ENCODE results near the gene GRPR.

The GRPR gene

DNA sequence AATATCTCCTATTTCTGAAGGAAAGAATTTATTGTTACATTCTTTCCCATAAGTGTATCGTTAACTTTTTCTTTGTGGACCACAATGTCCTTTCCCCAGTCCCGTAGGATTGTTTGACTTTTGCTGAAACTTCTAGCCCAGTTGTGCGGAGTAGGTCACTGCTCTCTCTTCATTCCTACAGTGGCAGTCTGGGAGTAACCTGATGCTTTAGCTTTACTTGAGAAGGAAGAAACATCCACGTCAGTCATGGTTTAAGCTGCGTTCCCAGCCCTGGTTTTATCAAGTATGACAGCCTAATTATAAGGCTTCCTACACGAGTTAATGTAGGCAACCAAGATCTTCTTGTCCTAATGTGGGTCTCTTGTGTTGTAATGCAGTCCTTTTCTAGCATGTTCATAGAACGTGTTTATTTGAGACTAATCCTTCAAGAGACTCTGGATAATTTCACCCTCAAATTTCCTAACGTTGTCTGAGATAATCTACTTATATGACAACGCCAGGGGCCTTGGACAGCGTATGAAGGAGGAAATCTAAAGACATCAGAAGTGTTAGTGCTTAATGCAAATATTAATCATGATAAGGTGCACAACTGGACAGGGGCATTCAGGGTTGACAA, 40.8 kb upstream of the GRPR start:
- no peak for TF ChIP-seq RAD21 (IDR thresholded peaks at IDR 0.05; ENCODE audit: low read depth)
- TF ChIP-seq REST (IDR thresholded peaks at IDR 0.05; ENCODE audit: low read depth), result no peak
- TF ChIP-seq TAF1 (IDR thresholded peaks at IDR 0.05; ENCODE audit: low read depth), result no peak
- TF ChIP-seq, protein P1, sequence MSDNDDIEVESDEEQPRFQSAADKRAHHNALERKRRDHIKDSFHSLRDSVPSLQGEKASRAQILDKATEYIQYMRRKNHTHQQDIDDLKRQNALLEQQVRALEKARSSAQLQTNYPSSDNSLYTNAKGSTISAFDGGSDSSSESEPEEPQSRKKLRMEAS (IDR thresholded peaks at IDR 0.05), result no peak
- no peak for TF ChIP-seq NFIC (IDR thresholded peaks at IDR 0.05)
- no peak for TF ChIP-seq ZBTB7A (IDR thresholded peaks at IDR 0.05; ENCODE audit: low read depth)
- TF ChIP-seq TCF12 (IDR thresholded peaks at IDR 0.05; ENCODE audit: low read depth), result no peak
- no peak for TF ChIP-seq FOXM1 (IDR thresholded peaks at IDR 0.05; ENCODE audit: borderline replicate concordance, low read depth)
- TF ChIP-seq EGR1 (IDR thresholded peaks at IDR 0.05), result no peak
- no peak for TF ChIP-seq TEAD4 (IDR thresholded peaks at IDR 0.05)
- TF ChIP-seq YY1 (IDR thresholded peaks at IDR 0.05; ENCODE audit: low read depth), result no peak
- TF ChIP-seq CREB1 (IDR thresholded peaks at IDR 0.05; ENCODE audit: low read depth), result no peak

DNA sequence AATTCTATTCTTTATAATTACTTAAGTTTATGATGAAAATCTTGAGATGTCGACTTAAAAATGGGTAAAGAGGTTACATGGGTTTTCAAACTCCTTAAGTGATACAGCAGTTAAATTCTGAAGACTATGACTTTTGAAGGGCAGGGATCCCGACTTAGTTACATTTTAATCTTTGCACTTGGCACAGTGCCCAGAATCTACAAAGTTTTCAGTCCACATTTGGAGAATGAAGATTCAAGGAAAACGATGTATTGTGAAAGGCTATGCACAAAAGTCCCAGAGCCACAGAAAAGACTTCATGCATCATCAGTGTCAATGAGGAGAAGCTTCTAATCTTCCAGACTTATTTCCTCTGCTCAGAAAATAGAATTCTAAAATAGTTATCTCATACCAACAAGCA, 36.3 kb upstream of the GRPR start:
- no peak for TF ChIP-seq REST (IDR thresholded peaks at IDR 0.05; ENCODE audit: low read depth)
- no peak for TF ChIP-seq TCF12 (IDR thresholded peaks at IDR 0.05; ENCODE audit: low read depth)
- TF ChIP-seq EP300 (IDR thresholded peaks at IDR 0.05; ENCODE audit: borderline replicate concordance), result no peak
- TF ChIP-seq FOXM1 (IDR thresholded peaks at IDR 0.05; ENCODE audit: borderline replicate concordance, low read depth), result no peak
- TF ChIP-seq YY1 (IDR thresholded peaks at IDR 0.05; ENCODE audit: low read depth), result no peak
- TF ChIP-seq, protein P1 (IDR thresholded peaks at IDR 0.05), result no peak
- TF ChIP-seq CREB1 (IDR thresholded peaks at IDR 0.05; ENCODE audit: low read depth), result no peak
- TF ChIP-seq USF1 (IDR thresholded peaks at IDR 0.05), result no peak
- no peak for TF ChIP-seq NFIC (IDR thresholded peaks at IDR 0.05)
- no peak for TF ChIP-seq EGR1 (IDR thresholded peaks at IDR 0.05)
- TF ChIP-seq TAF1 (IDR thresholded peaks at IDR 0.05; ENCODE audit: low read depth), result no peak
- TF ChIP-seq ZBTB7A (IDR thresholded peaks at IDR 0.05; ENCODE audit: low read depth), result no peak
- TF ChIP-seq CEBPB (IDR thresholded peaks at IDR 0.05), result no peak
- TF ChIP-seq RAD21 (IDR thresholded peaks at IDR 0.05; ENCODE audit: low read depth), result no peak

GRCh38 chrX:16089086-16089485, 34.3 kb upstream of the GRPR start:
- TF ChIP-seq REST (IDR thresholded peaks at IDR 0.05; ENCODE audit: low read depth) (no peak), USF1 (IDR thresholded peaks at IDR 0.05) (no peak), YY1 (IDR thresholded peaks at IDR 0.05; ENCODE audit: low read depth) (no peak), NFIC (IDR thresholded peaks at IDR 0.05) (no peak), TCF12 (IDR thresholded peaks at IDR 0.05; ENCODE audit: low read depth) (no peak), RAD21 (IDR thresholded peaks at IDR 0.05; ENCODE audit: low read depth) (no peak), EP300 (IDR thresholded peaks at IDR 0.05; ENCODE audit: borderline replicate concordance) (no peak), FOXM1 (IDR thresholded peaks at IDR 0.05; ENCODE audit: borderline replicate concordance, low read depth) (no peak)

- TF ChIP-seq CREB1 (IDR thresholded peaks at IDR 0.05; ENCODE audit: low read depth), result no peak
- no peak for TF ChIP-seq ZBTB7A (IDR thresholded peaks at IDR 0.05; ENCODE audit: low read depth)
- TF ChIP-seq, protein P1 (IDR thresholded peaks at IDR 0.05), result no peak
- no peak for TF ChIP-seq CEBPB (IDR thresholded peaks at IDR 0.05)
- TF ChIP-seq TAF1 (IDR thresholded peaks at IDR 0.05; ENCODE audit: low read depth), result no peak
- TF ChIP-seq REST (IDR thresholded peaks at IDR 0.05; ENCODE audit: low read depth), result no peak
- TF ChIP-seq YY1 (IDR thresholded peaks at IDR 0.05; ENCODE audit: low read depth), result no peak
- TF ChIP-seq RAD21 (IDR thresholded peaks at IDR 0.05; ENCODE audit: low read depth), result no peak
- no peak for TF ChIP-seq NFIC (IDR thresholded peaks at IDR 0.05)
- TF ChIP-seq USF1 (IDR thresholded peaks at IDR 0.05), result no peak
- no peak for TF ChIP-seq TEAD4 (IDR thresholded peaks at IDR 0.05)
- no peak for TF ChIP-seq TCF12 (IDR thresholded peaks at IDR 0.05; ENCODE audit: low read depth)
- TF ChIP-seq EP300 (IDR thresholded peaks at IDR 0.05; ENCODE audit: borderline replicate concordance), result no peak
- no peak for TF ChIP-seq EGR1 (IDR thresholded peaks at IDR 0.05)
- TF ChIP-seq FOXM1 (IDR thresholded peaks at IDR 0.05; ENCODE audit: borderline replicate concordance, low read depth), result no peak
Measured at GRCh38 chrX:16096141-16096540, 27.2 kb upstream of the GRPR start.

Data from Ishikawa (cell line).